Adrenal gland (tissue), 12 donors: Measurements from ENCODE around the gene SCRN1. TPM values are rescaled to one million over a fixed set of nuclear protein-coding genes. Genes with fewer than 3 reads are reported as not detected.

Experiments used
- DNase-seq, 7 donors: peaks; one replicate each; pipeline ENCODE4 v3.0.0-alpha.2; 2019 to 2020
- H3K27ac ChIP-seq, 5 donors: fragments of 200-600 bp; sonication (generic) in 4 of 5; 1 replicate in 3 of 5; 2 replicates in 2 of 5; pipeline versions ENCODE4 v1.5.1 to v1.8.0; 2016 to 2020; ENCODE audit warnings: mild to moderate bottlenecking in 1 of 5
- H3K27me3 ChIP-seq: fragments of 200-600 bp; 2 replicates; pipeline ENCODE4 v1.8.0; 2021
- H3K36me3 ChIP-seq, 2 donors: fragments of 200-600 bp; replicated peaks in 1 of 2; 1 replicate in 1 of 2; 2 replicates in 1 of 2; pipeline versions ENCODE4 v1.5.1 to v1.8.0; 2018 to 2022
- H3K4me1 ChIP-seq, 2 donors: fragments of 200-600 bp; replicated peaks in 1 of 2; 1 replicate in 1 of 2; 2 replicates in 1 of 2; pipeline versions ENCODE4 v1.5.1 to v1.8.0; 2018 to 2021
- H3K4me3 ChIP-seq, 4 donors: fragments of 200-600 bp; sonication (generic) in 3 of 4; one replicate each; pipeline ENCODE4 v1.5.1; 2016 to 2018
- H3K9me3 ChIP-seq, 3 donors: fragments of 200-600 bp; sonication (generic) in 1 of 3; replicated peaks in 1 of 3; 1 replicate in 2 of 3; 2 replicates in 1 of 3; pipeline versions ENCODE4 v1.5.1 to v1.8.0; 2016 to 2021
- POLR2A ChIP-seq, 2 donors: fragments of 450-650 bp; IDR thresholded peaks; one replicate each; pipeline ENCODE4 v1.6.1; 2017; ENCODE audit warnings: antibody characterized with exemption in 2 of 2, mild to moderate bottlenecking in 2 of 2, moderate library complexity in 1 of 2
- WGBS, 4 donors: extraction: QIAGEN DNeasy Blood & Tissue Kit in 2 of 4; methylation state at CpG; one replicate each; pipeline versions ENCODE4 v1.1.5 to v1.1.7; 2013 to 2017; 5-methylcytosine and 5-hydroxymethylcytosine counted together
- intact Hi-C, 2 donors: fragments of 100-400 bp; cut with DNase I; formaldehyde crosslinking; loops; one replicate each; pipeline versions ENCODE4 v1.14.1 to v1.15.0; 2022 to 2023
- polyA plus RNA-seq, 3 donors: library from polyadenylated mRNA; stranded (reverse); fragments of 200-250 nt in 2 of 3; fragments of 350-450 nt in 1 of 3; fragmentation: Illumina TruSeq in 1 of 3; extraction: RNeasy Lipid Tissue Mini Kit (QIAGEN cat#74804) in 1 of 3; gene quantifications; one replicate each; pipeline ENCODE4 v1.2.3, GENCODE V29; 2013 to 2014
- total RNA-seq, 9 donors: library from RNA; depleted of rRNA in 4 of 9; stranded (reverse); fragments of >200 nt in 4 of 9; fragments of 120-200 nt in 1 of 9; fragmentation: NEBNext Ultra II Directional in 1 of 9; extraction: Animal tissue kit (Norgen Biotek cat#: 25700) in 1 of 9; gene quantifications; one replicate each; pipeline versions ENCODE4 v1.1.0 to v1.2.4, GENCODE V29; 2013 to 2023
- TF ChIP-seq, protein P1 (sequence below), 6 experiments: fragments of 450-650 bp in 4 of 6; fragments of 200-600 bp in 2 of 6; sonication (generic) in 1 of 6; IDR thresholded peaks; 1 replicate in 5 of 6; 2 replicates in 1 of 6; pipeline versions ENCODE4 v1.5.1 to v1.8.0; 2016 to 2021; ENCODE audit warnings: antibody characterized with exemption in 6 of 6, mild to moderate bottlenecking in 2 of 6, moderate library complexity in 1 of 6
- donor health status: healthy with polysubstance abuse.
- donor health status: Bipolar disorder and iron deficiency.
- donor health status: DM: yes; HTN: yes; CAD: no.
- donor health status: DM: no; HTN: no; CAD: no.
- donor health status: DM: no; HTN: no; CAD: no.
- donor health status: DM: yes; HTN: yes; CAD: no.

SCRN1 gene
- total and polyA plus RNA-seq, 12 donors = 8.2 to 75.9 (median 50.2) TPM

DNA sequence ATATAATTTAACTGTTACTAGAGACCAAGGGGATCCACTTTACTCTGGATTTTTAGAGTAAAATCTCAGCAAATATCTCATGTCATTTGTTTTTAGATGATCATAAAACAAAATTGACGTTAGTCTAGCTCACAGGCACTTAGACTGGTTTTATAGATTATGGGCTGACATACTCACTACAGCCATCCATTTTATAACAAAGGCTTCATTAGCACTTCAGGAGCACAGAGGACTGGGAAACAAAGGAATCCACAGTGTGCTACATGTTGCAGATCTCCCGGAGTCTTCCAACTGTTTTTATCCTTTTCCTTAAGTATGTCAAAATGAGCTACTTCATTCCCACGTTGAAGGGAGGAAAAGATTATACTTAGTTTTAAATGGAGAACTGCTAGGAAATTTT lies 15.9 kb upstream of the SCRN1 start:
- intact Hi-C loops = no loop called here
- DNase-seq = no peak
- no peak for TF ChIP-seq POLR2A (IDR thresholded peaks at IDR 0.05)
- TF ChIP-seq, protein P1, sequence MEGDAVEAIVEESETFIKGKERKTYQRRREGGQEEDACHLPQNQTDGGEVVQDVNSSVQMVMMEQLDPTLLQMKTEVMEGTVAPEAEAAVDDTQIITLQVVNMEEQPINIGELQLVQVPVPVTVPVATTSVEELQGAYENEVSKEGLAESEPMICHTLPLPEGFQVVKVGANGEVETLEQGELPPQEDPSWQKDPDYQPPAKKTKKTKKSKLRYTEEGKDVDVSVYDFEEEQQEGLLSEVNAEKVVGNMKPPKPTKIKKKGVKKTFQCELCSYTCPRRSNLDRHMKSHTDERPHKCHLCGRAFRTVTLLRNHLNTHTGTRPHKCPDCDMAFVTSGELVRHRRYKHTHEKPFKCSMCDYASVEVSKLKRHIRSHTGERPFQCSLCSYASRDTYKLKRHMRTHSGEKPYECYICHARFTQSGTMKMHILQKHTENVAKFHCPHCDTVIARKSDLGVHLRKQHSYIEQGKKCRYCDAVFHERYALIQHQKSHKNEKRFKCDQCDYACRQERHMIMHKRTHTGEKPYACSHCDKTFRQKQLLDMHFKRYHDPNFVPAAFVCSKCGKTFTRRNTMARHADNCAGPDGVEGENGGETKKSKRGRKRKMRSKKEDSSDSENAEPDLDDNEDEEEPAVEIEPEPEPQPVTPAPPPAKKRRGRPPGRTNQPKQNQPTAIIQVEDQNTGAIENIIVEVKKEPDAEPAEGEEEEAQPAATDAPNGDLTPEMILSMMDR (IDR thresholded peaks at IDR 0.05) = no peak
- Histone ChIP-seq H3K4me1 (no peaks in the 10 kb centered on the region), H3K27ac (no peak overlapping the region), H3K4me3 (no peak overlapping the region), H3K36me3 (no peaks in the 10 kb centered on the region), H3K9me3 (no peaks in the 10 kb centered on the region), H3K27me3 (no peaks in the 10 kb centered on the region)
- WGBS, 4 donors = 59 to 69% (median 64%) methylated on average over 3 of the region's 3 CpGs

DNA sequence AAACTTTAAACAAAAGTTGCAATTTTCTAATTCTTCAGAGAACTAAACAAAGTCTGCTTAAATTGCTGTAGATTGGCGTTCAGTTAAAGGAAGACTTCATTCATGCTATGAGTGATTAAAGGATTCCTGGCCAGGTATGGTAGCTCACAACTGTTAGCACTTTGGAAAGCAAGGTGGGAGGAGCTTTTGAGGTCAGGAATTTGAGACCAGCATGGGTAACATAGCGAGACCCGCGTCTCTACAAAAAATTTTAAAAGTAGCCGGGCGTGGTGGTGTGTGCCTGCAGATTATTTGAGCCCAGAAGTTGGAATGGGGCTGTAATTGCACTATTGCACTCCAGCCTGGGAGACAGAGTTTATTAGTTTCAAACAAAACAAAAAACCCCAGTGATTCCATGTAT lies 13.5 kb upstream of the SCRN1 start:
- H3K9me3 ChIP-seq = no peaks in the 10 kb centered on the region
- TF ChIP-seq, protein P1 (IDR thresholded peaks at IDR 0.05) = no peak
- no peak for TF ChIP-seq POLR2A (IDR thresholded peaks at IDR 0.05)
- no peaks in the 10 kb centered on the region for H3K27me3 ChIP-seq
- H3K27ac ChIP-seq = no peak overlapping the region
- no peaks in the 10 kb centered on the region for H3K36me3 ChIP-seq
- intact Hi-C loops = no loop called here
- H3K4me1 ChIP-seq = no peaks in the 10 kb centered on the region
- no peak for DNase-seq
- 67 to 80% (median 77%) methylated on average over 6 of the region's 6 CpGs for WGBS, 4 donors
- no peak overlapping the region for H3K4me3 ChIP-seq

GRCh38 chr7:30001998-30002397 lies 12.4 kb upstream of the SCRN1 start:
- Histone ChIP-seq H3K27ac (no peak overlapping the region), H3K4me3 (no peak overlapping the region), H3K4me1 (no peaks in the 10 kb centered on the region), H3K36me3 (no peaks in the 10 kb centered on the region), H3K9me3 (no peaks in the 10 kb centered on the region), H3K27me3 (no peaks in the 10 kb centered on the region)
- intact Hi-C loops = no loop called here
- DNase-seq = no peak
- TF ChIP-seq, protein P1 (IDR thresholded peaks at IDR 0.05) = no peak
- no peak for TF ChIP-seq POLR2A (IDR thresholded peaks at IDR 0.05)
- WGBS, 4 donors = 91 to 96% (median 93%) methylated on average over 2 of the region's 2 CpGs

DNA sequence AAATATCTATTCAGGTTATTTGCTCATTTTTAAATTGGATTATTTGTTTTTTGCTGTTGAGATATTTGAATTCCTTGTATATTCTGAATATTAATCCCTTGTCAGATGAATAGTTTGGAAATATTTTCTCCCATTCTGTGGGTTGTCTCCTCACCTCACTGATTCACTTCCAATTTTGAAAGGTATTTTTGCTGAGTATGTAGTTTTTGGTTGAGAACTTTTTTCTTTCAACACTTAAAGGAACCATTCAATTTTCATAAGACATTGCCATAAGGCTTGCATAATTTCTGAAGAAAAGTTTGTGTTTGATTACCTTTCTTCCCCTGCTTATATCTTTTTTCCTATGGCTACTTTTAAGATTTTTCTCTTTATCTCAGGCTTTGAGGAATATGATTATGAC lies 8.9 kb upstream of the SCRN1 start:
- Histone ChIP-seq H3K27ac (no peak overlapping the region), H3K4me3 (no peak overlapping the region), H3K36me3 (no peaks in the 10 kb centered on the region), H3K27me3 (no peaks in the 10 kb centered on the region), H3K9me3 (peaks cover 0 to 13% (median 0%) of the 10 kb centered on the region in 3 donors), H3K4me1 (no peaks in the 10 kb centered on the region)
- intact Hi-C loops = no loop called here
- TF ChIP-seq, protein P1 (IDR thresholded peaks at IDR 0.05) = no peak
- TF ChIP-seq POLR2A (IDR thresholded peaks at IDR 0.05) = no peak
- no peak for DNase-seq
